ENCODE data around the gene LAIR1.

GRCh38 chr19:54305141-54305540 lies 59.6 kb downstream of the LAIR1 start:
- TF ChIP-seq CTCF (conservative IDR thresholded peaks at IDR 0.05; ENCODE audit: low read depth in 2 of 2), result no peak
- TF ChIP-seq EZH2 (IDR thresholded peaks at IDR 0.05; ENCODE audit: low read depth, unreplicated experiment), result no peak
- no peak for TF ChIP-seq CREB1 (CRISPR knock-in tag; IDR thresholded peaks at IDR 0.05; ENCODE audit: low read depth)
- TF ChIP-seq REST (IDR thresholded peaks at IDR 0.05; ENCODE audit: unreplicated experiment), result no peak
- no peak for TF ChIP-seq JUNB (IDR thresholded peaks at IDR 0.05; ENCODE audit: unreplicated experiment)
- no peak for TF ChIP-seq POLR2AphosphoS5 (IDR thresholded peaks at IDR 0.05; ENCODE audit: low read depth)
- no peak for TF ChIP-seq EZH2phosphoT487 (IDR thresholded peaks at IDR 0.05; ENCODE audit: unreplicated experiment)
- TF ChIP-seq STAT1 (IDR thresholded peaks at IDR 0.05; ENCODE audit: unreplicated experiment), result no peak
- no peak for TF ChIP-seq ZNF114 (CRISPR knock-in tag; IDR thresholded peaks at IDR 0.05)

Measured in GM23338 (cell line).